H9 (cell line): ENCODE data around the gene ASXL1. TPM values are rescaled to one million over a fixed set of nuclear protein-coding genes. Genes with fewer than 3 reads are reported as not detected.

ENCODE experiments used
- DNase-seq: peaks from one replicate; pipeline ENCODE4 v3.0.0-alpha.2; 2017
- H2AFZ ChIP-seq: one replicate; pipeline ENCODE4 v1.6.1; 2013; ENCODE audit warnings: mild to moderate bottlenecking, low read length, control low read depth, moderate library complexity
- H2AK5ac ChIP-seq: 2 replicates; pipeline ENCODE4 v1.6.1; 2013; ENCODE audit warnings: low read length, control low read depth, mixed read lengths; ENCODE audit not compliant: insufficient read length
- H2BK120ac ChIP-seq: one replicate; pipeline ENCODE4 v1.6.1; 2013; ENCODE audit warnings: low read depth, mild to moderate bottlenecking, low read length, control low read depth, inconsistent platforms; ENCODE audit not compliant: poor library complexity, severe bottlenecking
- H2BK12ac ChIP-seq: 2 replicates; pipeline ENCODE4 v1.6.1; 2013; ENCODE audit warnings: low read length, control low read depth, mixed read lengths, low read depth; ENCODE audit not compliant: insufficient read length
- H2BK15ac ChIP-seq: 2 replicates; pipeline ENCODE4 v1.6.1; 2013; ENCODE audit warnings: low read depth, low read length, control low read depth
- H2BK20ac ChIP-seq: one replicate; pipeline ENCODE4 v1.6.1; 2013; ENCODE audit warnings: low read depth, mild to moderate bottlenecking, low read length, control low read depth, inconsistent platforms; ENCODE audit not compliant: poor library complexity, severe bottlenecking
- H2BK5ac ChIP-seq: 2 replicates; pipeline ENCODE4 v1.6.1; 2013; ENCODE audit warnings: low read length, control low read depth, mixed read lengths; ENCODE audit not compliant: insufficient read length
- H3K14ac ChIP-seq: 2 replicates; pipeline ENCODE4 v1.6.1; 2013; ENCODE audit warnings: low read length, control low read depth; ENCODE audit not compliant: insufficient read depth
- H3K18ac ChIP-seq: 2 replicates; pipeline ENCODE4 v1.6.1; 2013; ENCODE audit warnings: low read depth, mild to moderate bottlenecking, mixed read lengths, low read length, control low read depth; ENCODE audit not compliant: insufficient read length
- H3K23ac ChIP-seq: 2 replicates; pipeline ENCODE4 v1.6.1; 2013; ENCODE audit warnings: low read length, control low read depth, mixed read lengths, low read depth; ENCODE audit not compliant: insufficient read length
- H3K23me2 ChIP-seq: 2 replicates; pipeline ENCODE4 v1.6.1; 2013; ENCODE audit warnings: low read depth, mild to moderate bottlenecking, mixed read lengths, low read length, control low read depth; ENCODE audit not compliant: insufficient read length, poor library complexity, severe bottlenecking
- H3K27ac ChIP-seq: 2 replicates; pipeline ENCODE4 v1.5.1; 2013; ENCODE audit warnings: low read length, control low read depth, mixed read lengths, low read depth; ENCODE audit not compliant: insufficient read length
- H3K27me3 ChIP-seq: 2 replicates; pipeline ENCODE4 v1.6.1; 2013; ENCODE audit warnings: low read length, control low read depth, inconsistent platforms; ENCODE audit not compliant: insufficient read depth
- H3K4ac ChIP-seq: 2 replicates; pipeline ENCODE4 v1.6.1; 2013; ENCODE audit warnings: low read depth, mild to moderate bottlenecking, control low read depth, inconsistent platforms, low read length, moderate library complexity
- H3K4me1 ChIP-seq: 2 replicates; pipeline ENCODE4 v1.6.1; 2013; ENCODE audit warnings: low read length, control low read depth, inconsistent platforms; ENCODE audit not compliant: insufficient read depth
- H3K4me2 ChIP-seq: 2 replicates; pipeline ENCODE4 v1.6.1; 2013; ENCODE audit warnings: low read length, control low read depth, mixed read lengths; ENCODE audit not compliant: insufficient read length, insufficient read depth
- H3K56ac ChIP-seq: 2 replicates; pipeline ENCODE4 v1.6.1; 2013; ENCODE audit warnings: low read depth, mild to moderate bottlenecking, mixed read lengths, low read length, control low read depth; ENCODE audit not compliant: insufficient read length
- H3K79me1 ChIP-seq: 2 replicates; pipeline ENCODE4 v1.6.1; 2013; ENCODE audit warnings: low read depth, mild to moderate bottlenecking, moderate library complexity, low read length, control low read depth, inconsistent platforms; ENCODE audit not compliant: insufficient read depth, poor library complexity, severe bottlenecking
- H3K79me2 ChIP-seq: 2 replicates; pipeline ENCODE4 v1.6.1; 2013; ENCODE audit warnings: low read length, control low read depth, inconsistent platforms; ENCODE audit not compliant: insufficient read depth
- H3K9ac ChIP-seq: 2 replicates; pipeline ENCODE4 v1.6.1; 2013; ENCODE audit warnings: low read length, control low read depth, mixed read lengths; ENCODE audit not compliant: insufficient read length; ENCODE audit errors: extremely low read depth
- H3K9me3 ChIP-seq: one replicate; pipeline ENCODE4 v1.6.1; 2013; ENCODE audit warnings: low read depth, low read length, inconsistent platforms; ENCODE audit not compliant: control insufficient read depth
- H3T11ph ChIP-seq: one replicate; pipeline ENCODE4 v1.6.1; 2013; ENCODE audit warnings: mild to moderate bottlenecking, low read length, control low read depth, inconsistent platforms
- H4K20me1 ChIP-seq: one replicate; pipeline ENCODE4 v1.6.1; 2013; ENCODE audit not compliant: control insufficient read depth, insufficient read length, insufficient read depth
- H4K5ac ChIP-seq: 2 replicates; pipeline ENCODE4 v1.6.1; 2013; ENCODE audit warnings: low read depth, mild to moderate bottlenecking, mixed read lengths, low read length, control low read depth; ENCODE audit not compliant: insufficient read length
- H4K8ac ChIP-seq: replicated peaks from 2 replicates; pipeline ENCODE4 v1.6.1; 2013; ENCODE audit warnings: low read length, control low read depth, mixed read lengths, low read depth; ENCODE audit not compliant: insufficient read length
- H4K91ac ChIP-seq: 2 replicates; pipeline ENCODE4 v1.6.1; 2013; ENCODE audit warnings: low read depth, mild to moderate bottlenecking, moderate library complexity, mixed read lengths, low read length, control low read depth; ENCODE audit not compliant: insufficient read length
- H3K27ac Mint-ChIP-seq, 3 experiments: 2 replicates in 2 of 3; 3 replicates in 1 of 3; pipeline ENCODE4 v1.8.0; 2020 to 2021; ENCODE audit warnings: mixed read lengths in 3 of 3, mild to moderate bottlenecking in 1 of 3, moderate library complexity in 1 of 3
- H3K27me3 Mint-ChIP-seq: 2 replicates; pipeline ENCODE4 v1.8.0; 2021; ENCODE audit warnings: low read depth, mild to moderate bottlenecking, moderate library complexity, mixed read lengths
- H3K36me3 Mint-ChIP-seq, 3 experiments: 2 replicates in 2 of 3; 3 replicates in 1 of 3; pipeline ENCODE4 v1.8.0; 2020 to 2021; ENCODE audit warnings: low read depth in 3 of 3, mixed read lengths in 3 of 3; ENCODE audit not compliant: insufficient read depth in 1 of 3
- H3K4me1 Mint-ChIP-seq, 2 experiments: 2 replicates each; pipeline ENCODE4 v1.8.0; 2020; ENCODE audit warnings: mixed read lengths in 2 of 2
- H3K4me3 Mint-ChIP-seq, 2 experiments: 2 replicates in 1 of 2; 3 replicates in 1 of 2; pipeline ENCODE4 v1.8.0; 2020 to 2021; ENCODE audit warnings: mild to moderate bottlenecking in 2 of 2, mixed read lengths in 2 of 2, moderate library complexity in 1 of 2
- H3K9me3 Mint-ChIP-seq, 2 experiments: 2 replicates in 1 of 2; 3 replicates in 1 of 2; pipeline ENCODE4 v1.8.0; 2020; ENCODE audit warnings: mild to moderate bottlenecking in 2 of 2, mixed read lengths in 2 of 2, moderate library complexity in 1 of 2
- WGBS: extraction: QIAGEN DNeasy Blood & Tissue Kit; methylation state at CpG from one replicate; pipeline ENCODE4 v1.1.7; 2013; ENCODE audit warnings: missing lambda C conversion rate, low lambda C conversion rate, mixed read lengths; ENCODE audit not compliant: insufficient read length; ENCODE audit errors: extremely low coverage; 5-methylcytosine and 5-hydroxymethylcytosine counted together
- total RNA-seq: library from RNA; stranded (reverse); gene quantifications from 2 replicates; pipeline ENCODE4 v1.2.1, GENCODE V29; 2021
- TF ChIP-seq, protein P1 (sequence below): fragments of 200-600 bp; sonication (generic); conservative IDR thresholded peaks from 3 replicates; pipeline ENCODE4 v1.8.0; 2021; ENCODE audit warnings: antibody characterized with exemption, mild to moderate bottlenecking

The ASXL1 gene
- total RNA-seq, 1 experiment from 2014 or later: 39.5 TPM

DNA sequence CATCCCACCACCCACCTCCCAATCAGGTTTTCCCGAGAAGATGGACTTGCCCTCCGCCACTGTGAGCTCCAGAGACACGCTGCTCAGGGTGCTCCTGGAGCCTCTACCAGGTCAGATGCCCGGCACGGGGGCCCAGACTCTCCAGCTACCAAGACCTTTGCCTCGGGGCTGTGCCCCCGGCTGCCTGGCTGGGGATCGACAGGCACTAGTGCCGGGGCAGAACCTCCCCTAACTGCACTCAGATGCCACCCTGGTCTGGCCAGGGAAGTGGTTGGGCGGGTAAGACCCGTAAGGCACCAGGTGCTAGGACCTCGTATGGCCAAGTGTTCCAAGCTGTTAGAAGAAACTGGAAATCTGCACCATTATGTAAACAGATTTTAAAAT lies 100.7 kb downstream of the ASXL1 start:
- Histone ChIP-seq H4K20me1 (no peaks in the 10 kb centered on the region), H2AK5ac (no peak overlapping the region), H3K79me2 (no peaks in the 10 kb centered on the region), H3K23ac (no peak overlapping the region), H3K9ac (no peak overlapping the region), H2BK120ac (no peak overlapping the region), H2BK12ac (no peak overlapping the region), H2BK20ac (no peak overlapping the region), H3K56ac (no peak overlapping the region), H4K8ac (no peak overlapping the region), H4K5ac (no peak overlapping the region), H2BK15ac (no peak overlapping the region), H3K4me1 (no peaks in the 10 kb centered on the region), H3K14ac (no peak overlapping the region), H3K23me2 (peaks cover 4% of the 10 kb centered on the region), H3T11ph (no peak overlapping the region), H2AFZ (no peak overlapping the region), H3K18ac (no peak overlapping the region), H3K79me1 (no peaks in the 10 kb centered on the region), H3K27me3 (no peaks in the 10 kb centered on the region), H3K9me3 (no peaks in the 10 kb centered on the region), H4K91ac (no peak overlapping the region), H3K4ac (no peak overlapping the region), H2BK5ac (no peak overlapping the region), H3K27ac (no peak overlapping the region), H3K4me2 (no peak overlapping the region)
- H3K4me1 Mint-ChIP-seq: peaks cover 17 to 23% of the 10 kb centered on the region in 2 experiments
- WGBS: no CpG with 5 or more reads among the region's 12 CpGs
- no peaks in the 10 kb centered on the region for H3K27me3 Mint-ChIP-seq
- DNase-seq: no peak
- H3K4me3 Mint-ChIP-seq: peak overlapping the region in 1 of 2 experiments; percentile 73; a peak in 1 of 5 replicates
- H3K36me3 Mint-ChIP-seq: peaks cover 7 to 16% (median 8%) of the 10 kb centered on the region in 3 experiments
- H3K9me3 Mint-ChIP-seq: no peaks in the 10 kb centered on the region
- TF ChIP-seq, protein P1, sequence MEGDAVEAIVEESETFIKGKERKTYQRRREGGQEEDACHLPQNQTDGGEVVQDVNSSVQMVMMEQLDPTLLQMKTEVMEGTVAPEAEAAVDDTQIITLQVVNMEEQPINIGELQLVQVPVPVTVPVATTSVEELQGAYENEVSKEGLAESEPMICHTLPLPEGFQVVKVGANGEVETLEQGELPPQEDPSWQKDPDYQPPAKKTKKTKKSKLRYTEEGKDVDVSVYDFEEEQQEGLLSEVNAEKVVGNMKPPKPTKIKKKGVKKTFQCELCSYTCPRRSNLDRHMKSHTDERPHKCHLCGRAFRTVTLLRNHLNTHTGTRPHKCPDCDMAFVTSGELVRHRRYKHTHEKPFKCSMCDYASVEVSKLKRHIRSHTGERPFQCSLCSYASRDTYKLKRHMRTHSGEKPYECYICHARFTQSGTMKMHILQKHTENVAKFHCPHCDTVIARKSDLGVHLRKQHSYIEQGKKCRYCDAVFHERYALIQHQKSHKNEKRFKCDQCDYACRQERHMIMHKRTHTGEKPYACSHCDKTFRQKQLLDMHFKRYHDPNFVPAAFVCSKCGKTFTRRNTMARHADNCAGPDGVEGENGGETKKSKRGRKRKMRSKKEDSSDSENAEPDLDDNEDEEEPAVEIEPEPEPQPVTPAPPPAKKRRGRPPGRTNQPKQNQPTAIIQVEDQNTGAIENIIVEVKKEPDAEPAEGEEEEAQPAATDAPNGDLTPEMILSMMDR: no peak
- peak overlapping the region in 2 of 3 experiments; percentile 18 to 81; a peak in 1 of 7 replicates for H3K27ac Mint-ChIP-seq
